Endothelial cell of umbilical vein (primary cell): ENCODE data around the gene GRAMD1A. TPM values are rescaled to one million over a fixed set of nuclear protein-coding genes. Genes with fewer than 3 reads are reported as not detected.

Experiments
- BruUV-seq: library from RNA; stranded (reverse); fragments of 400-500 nt; replicated peaks from 2 replicates; lab custom pipeline; 2021; lab: Mats Ljungman, UMichigan
- CTCF ChIA-PET: fragments of 300-600, 350-600 bp; sonication (Branson Sonifier 250); formaldehyde crosslinking; loops from one replicate; lab custom pipeline; 2021; ENCODE audit warnings: antibody characterized with exemption, inconsistent platforms; lab: Charles Lee
- POLR2A ChIA-PET: fragments of 300-600, 350-600 bp; sonication (Branson Sonifier 250); formaldehyde crosslinking; loops from one replicate; lab custom pipeline; 2021; ENCODE audit warnings: antibody characterized with exemption, inconsistent platforms; lab: Charles Lee
- DNase-seq: peaks from one replicate; pipeline ENCODE4 v3.0.0-alpha.2; 2011; ENCODE audit warnings: low read depth, low spot score
- FAIRE-seq: peaks from 2 replicates; lab custom pipeline; 2011; peaks lifted over from hg19 to GRCh38; lab: Jason Lieb, UNC
- H2AFZ ChIP-seq: 2 replicates; pipeline ENCODE4 v1.6.0; 2012; ENCODE audit warnings: low read depth, low read length, control low read depth, inconsistent platforms
- H3K27ac ChIP-seq: 2 replicates; pipeline ENCODE4 v1.5.1; 2011; ENCODE audit warnings: low read depth, mild to moderate bottlenecking, control low read depth, low read length, moderate library complexity; ENCODE audit not compliant: insufficient read depth
- H3K27me3 ChIP-seq, 2 experiments: 2 replicates each; pipeline versions ENCODE4 v1.6.0 to v1.6.1; 2011; ENCODE audit warnings: low read length in 2 of 2, mixed read lengths in 1 of 2; ENCODE audit not compliant: control insufficient read depth in 2 of 2, insufficient read depth in 2 of 2
- H3K36me3 ChIP-seq, 2 experiments: 2 replicates in 1 of 2; 3 replicates in 1 of 2; pipeline ENCODE4 v1.5.1; 2011; ENCODE audit warnings: low read length in 2 of 2, mild to moderate bottlenecking in 1 of 2, moderate library complexity in 1 of 2; ENCODE audit not compliant: control insufficient read depth in 2 of 2, insufficient read depth in 2 of 2; ENCODE audit errors: extremely low read depth in 1 of 2
- H3K4me1 ChIP-seq: 3 replicates; pipeline ENCODE4 v1.5.1; 2011; ENCODE audit warnings: mild to moderate bottlenecking, low read length; ENCODE audit not compliant: control insufficient read depth, insufficient read depth; ENCODE audit errors: extremely low read depth
- H3K4me2 ChIP-seq: 2 replicates; pipeline ENCODE4 v1.6.1; 2011; ENCODE audit warnings: low read length, control low read depth, mixed read lengths; ENCODE audit not compliant: insufficient read depth
- H3K4me3 ChIP-seq, 3 experiments: fragments of 200-600 bp in 1 of 3; sonication (generic), shearing (Covaris generic) in 1 of 3; replicated peaks in 1 of 3; 2 replicates each; pipeline ENCODE4 v1.5.1; 2011 to 2016; ENCODE audit warnings: control low read depth in 3 of 3, low read length in 3 of 3, mild to moderate bottlenecking in 2 of 3, inconsistent platforms in 1 of 3, low read depth in 1 of 3, moderate library complexity in 1 of 3; ENCODE audit not compliant: insufficient read depth in 1 of 3
- H3K79me2 ChIP-seq: 2 replicates; pipeline ENCODE4 v1.6.0; 2012; ENCODE audit warnings: low read length, inconsistent platforms; ENCODE audit not compliant: control insufficient read depth, insufficient read depth
- H3K9ac ChIP-seq: replicated peaks from 2 replicates; pipeline ENCODE3; 2011; ENCODE audit warnings: low read length, control low read depth; ENCODE audit not compliant: insufficient read depth; ENCODE audit errors: extremely low read depth
- H3K9me1 ChIP-seq: replicated peaks from 3 replicates; pipeline ENCODE4 v1.6.0; 2011; ENCODE audit warnings: mild to moderate bottlenecking, low read length; ENCODE audit not compliant: control insufficient read depth, insufficient read depth; ENCODE audit errors: extremely low read depth
- H3K9me3 ChIP-seq: replicated peaks from 2 replicates; pipeline ENCODE4 v1.5.1; 2012; ENCODE audit warnings: low read length, inconsistent platforms; ENCODE audit not compliant: control insufficient read depth, insufficient read depth
- H4K20me1 ChIP-seq: replicated peaks from 2 replicates; pipeline ENCODE3; 2011; ENCODE audit warnings: mild to moderate bottlenecking, low read length; ENCODE audit not compliant: control insufficient read depth, insufficient read depth; ENCODE audit errors: extremely low read depth
- EZH2 ChIP-seq: IDR thresholded peaks from 2 replicates; pipeline ENCODE4 v1.6.1; 2012; ENCODE audit warnings: borderline replicate concordance, low read depth, mild to moderate bottlenecking, moderate library complexity, low read length, inconsistent platforms; ENCODE audit not compliant: severe bottlenecking
- FOS ChIP-seq: IDR thresholded peaks from 2 replicates; pipeline ENCODE4 v1.6.1; 2011; ENCODE audit warnings: mild to moderate bottlenecking, low read length, moderate library complexity, borderline replicate concordance; ENCODE audit not compliant: insufficient read depth
- GATA2 ChIP-seq: IDR thresholded peaks from 2 replicates; pipeline ENCODE4 v1.7.0; 2011; ENCODE audit warnings: low read depth, mild to moderate bottlenecking, moderate library complexity, mixed read lengths, low read length; ENCODE audit not compliant: insufficient read length, insufficient read depth
- JUN ChIP-seq: IDR thresholded peaks from 2 replicates; pipeline ENCODE4 v1.6.1; 2011; ENCODE audit warnings: borderline replicate concordance, low read depth; ENCODE audit not compliant: insufficient read length, insufficient read depth
- MYC ChIP-seq: IDR thresholded peaks from one replicate; pipeline ENCODE4 v1.6.1; 2011; ENCODE audit warnings: mild to moderate bottlenecking, low read depth, low read length
- POLR2A ChIP-seq: IDR thresholded peaks from 2 replicates; pipeline ENCODE4 v1.6.1; 2012; ENCODE audit warnings: low read depth, mild to moderate bottlenecking, control low read depth, low read length
- POLR2AphosphoS5 ChIP-seq: IDR thresholded peaks from 2 replicates; pipeline ENCODE4 v1.6.1; 2012; ENCODE audit warnings: low read depth, mild to moderate bottlenecking, control low read depth, low read length, moderate library complexity; ENCODE audit not compliant: insufficient read depth
- dilution Hi-C: fragments of 300-500 bp; cut with MboI; formaldehyde crosslinking; loops from one replicate; pipeline ENCODE4 v1.15.0; 2019; ENCODE audit warnings: low sequenced_read_pairs; ENCODE audit not compliant: extremely low pct_ligation_motif_present
- intact Hi-C: fragments of 100-400 bp; cut with micrococcal nuclease; formaldehyde crosslinking; loops from one replicate; pipeline ENCODE4 v1.10.0; 2022
- polyA plus RNA-seq, 4 experiments: library from polyadenylated mRNA; depleted of rRNA in 3 of 4; stranded (reverse) in 3 of 4; unstranded in 1 of 4; fragments of >200 nt; gene quantifications; 2 replicates each; pipeline versions ENCODE4 v1.2.1 to v1.2.3, GENCODE V29; 2011 to 2012; ENCODE audit warnings: missing spikeins in 1 of 4
- total RNA-seq: library from RNA; stranded (reverse); gene quantifications from 2 replicates; pipeline ENCODE4 v1.2.3, GENCODE V29; 2021
- TF ChIP-seq, protein P1 (sequence below), 2 donors: IDR thresholded peaks; 1 replicate in 1 of 2; 2 replicates in 1 of 2; pipeline ENCODE4 v1.5.1; 2011; ENCODE audit warnings: low read length in 2 of 2, mild to moderate bottlenecking in 2 of 2, moderate library complexity in 2 of 2, control low read depth in 1 of 2, inconsistent platforms in 1 of 2, low read depth in 1 of 2; ENCODE audit not compliant: insufficient read depth in 1 of 2; ENCODE audit errors: extremely low read depth in 1 of 2
- TF ChIP-seq, protein P2 (sequence below): IDR thresholded peaks from 2 replicates; pipeline ENCODE4 v1.6.1; 2011; ENCODE audit not compliant: insufficient read depth, insufficient read length

GRAMD1A gene
- total and polyA plus RNA-seq, 2 donors (not counting 3 experiments of a cell fraction or from before 2014, with no cell fraction given): 127 to 130 TPM

DNA sequence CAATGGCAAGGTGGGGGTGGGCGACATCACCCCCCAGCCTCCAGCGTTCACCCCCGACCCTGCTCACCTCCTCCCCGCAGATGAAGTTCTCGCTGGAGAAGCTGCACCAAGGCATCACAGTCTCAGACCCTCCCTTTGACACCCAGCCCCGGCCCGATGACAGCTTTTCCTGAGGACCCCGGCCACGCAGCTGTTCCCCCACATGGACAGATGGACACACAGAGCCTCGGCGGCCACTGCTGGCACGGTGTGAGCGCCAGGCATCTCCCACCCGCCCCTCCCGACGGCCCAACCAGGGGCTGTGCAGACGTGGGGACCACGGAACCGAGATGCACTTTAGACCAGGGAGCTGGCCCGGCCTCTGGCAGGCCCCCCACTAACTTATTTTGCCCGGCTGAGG lies 25.8 kb downstream of the GRAMD1A start:
- no peak overlapping the region for H3K4me2 ChIP-seq
- H2AFZ ChIP-seq: no peak overlapping the region
- CTCF ChIA-PET: interaction anchor here (0.6 to 2.0 kb wide), 6 partner anchors 9 to 185 kb away, joined by 3 to 8 read pairs (median 4); no protein-coding TSS in a partner anchor
- peaks cover 2% of the 10 kb centered on the region for H3K4me1 ChIP-seq
- H3K4me3 ChIP-seq: no peak overlapping the region
- no peaks in the 10 kb centered on the region for H3K9me1 ChIP-seq
- H3K27ac ChIP-seq: no peak overlapping the region
- H3K79me2 ChIP-seq: no peaks in the 10 kb centered on the region
- no peak for TF ChIP-seq POLR2A
- TF ChIP-seq GATA2: no peak
- no peak for TF ChIP-seq POLR2AphosphoS5
- no peak for TF ChIP-seq FOS
- TF ChIP-seq, protein P1, sequence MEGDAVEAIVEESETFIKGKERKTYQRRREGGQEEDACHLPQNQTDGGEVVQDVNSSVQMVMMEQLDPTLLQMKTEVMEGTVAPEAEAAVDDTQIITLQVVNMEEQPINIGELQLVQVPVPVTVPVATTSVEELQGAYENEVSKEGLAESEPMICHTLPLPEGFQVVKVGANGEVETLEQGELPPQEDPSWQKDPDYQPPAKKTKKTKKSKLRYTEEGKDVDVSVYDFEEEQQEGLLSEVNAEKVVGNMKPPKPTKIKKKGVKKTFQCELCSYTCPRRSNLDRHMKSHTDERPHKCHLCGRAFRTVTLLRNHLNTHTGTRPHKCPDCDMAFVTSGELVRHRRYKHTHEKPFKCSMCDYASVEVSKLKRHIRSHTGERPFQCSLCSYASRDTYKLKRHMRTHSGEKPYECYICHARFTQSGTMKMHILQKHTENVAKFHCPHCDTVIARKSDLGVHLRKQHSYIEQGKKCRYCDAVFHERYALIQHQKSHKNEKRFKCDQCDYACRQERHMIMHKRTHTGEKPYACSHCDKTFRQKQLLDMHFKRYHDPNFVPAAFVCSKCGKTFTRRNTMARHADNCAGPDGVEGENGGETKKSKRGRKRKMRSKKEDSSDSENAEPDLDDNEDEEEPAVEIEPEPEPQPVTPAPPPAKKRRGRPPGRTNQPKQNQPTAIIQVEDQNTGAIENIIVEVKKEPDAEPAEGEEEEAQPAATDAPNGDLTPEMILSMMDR (IDR thresholded peaks at IDR 0.05; ENCODE audit: extremely low read depth in 1 of 2, insufficient read depth in 1 of 2, low read depth in 1 of 2, low read length in 2 of 2): no peak
- TF ChIP-seq, protein P2, sequence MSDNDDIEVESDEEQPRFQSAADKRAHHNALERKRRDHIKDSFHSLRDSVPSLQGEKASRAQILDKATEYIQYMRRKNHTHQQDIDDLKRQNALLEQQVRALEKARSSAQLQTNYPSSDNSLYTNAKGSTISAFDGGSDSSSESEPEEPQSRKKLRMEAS: no peak
- no peak for TF ChIP-seq MYC
- TF ChIP-seq JUN: no peak
- TF ChIP-seq EZH2: no peak
- no peaks in the 10 kb centered on the region for H4K20me1 ChIP-seq
- POLR2A ChIA-PET: no interaction called here
- FAIRE-seq (no peak), DNase-seq (no peak)
- no peak overlapping the region for H3K9ac ChIP-seq
- peaks cover 3 to 54% of the 10 kb centered on the region in 2 experiments for H3K36me3 ChIP-seq
- H3K9me3 ChIP-seq: no peaks in the 10 kb centered on the region
- dilution Hi-C loops (no loop called here), intact Hi-C loops (no loop called here)
- BruUV-seq: no TSS peak
- no peaks in the 10 kb centered on the region for H3K27me3 ChIP-seq
